K562 (cell line): ENCODE data around the gene RABGAP1. TPM values are rescaled to one million over a fixed set of nuclear protein-coding genes. Genes with fewer than 3 reads are reported as not detected.

ENCODE experiments used
- ATAC-seq: fragments of 200-7000 bp; cut with Tn5 transposase; 3 replicates; pipeline ENCODE4 v1.9.1; 2020; ENCODE audit warnings: moderate library complexity
- BruUV-seq: library from RNA; stranded (reverse); fragments of 400-500 nt; replicated peaks from 2 replicates; lab custom pipeline; 2021; lab: Mats Ljungman, UMichigan
- CTCF ChIA-PET: fragments of 300-600 bp; formaldehyde crosslinking; extraction: SDS; loops from one replicate; lab custom pipeline; 2021; ENCODE audit warnings: low intra/inter-chr PET ratio; lab: Yijun Ruan, JAX
- POLR2A ChIA-PET: fragments of 300-600, 350-650 bp; sonication (Branson Sonifier 250); formaldehyde crosslinking; extraction: SDS; loops from one replicate; lab custom pipeline; 2021; ENCODE audit warnings: antibody characterized with exemption, inconsistent platforms; lab: Yijun Ruan, JAX
- DNase-seq, 4 experiments: peaks; one replicate each; pipeline versions ENCODE4 v3.0.0 to v3.0.0-alpha.2; 2011 to 2018; ENCODE audit warnings: low spot score in 3 of 4, mixed read lengths in 3 of 4; ENCODE audit errors: extremely low read depth in 1 of 4
- FAIRE-seq: peaks from 2 replicates; lab custom pipeline; 2011; peaks lifted over from hg19 to GRCh38; lab: Jason Lieb, UNC
- H2AFZ ChIP-seq: 2 replicates; pipeline ENCODE4 v1.6.0; 2011; ENCODE audit warnings: low read depth, low read length, control low read depth, inconsistent platforms
- H3K27ac ChIP-seq: fragments of 200-600 bp; 3 replicates; pipeline ENCODE4 v1.8.0; 2011; ENCODE audit warnings: low read depth, mild to moderate bottlenecking, control low read depth, inconsistent platforms, low read length, moderate library complexity, mixed read lengths; ENCODE audit errors: extremely low read depth
- H3K27me3 ChIP-seq, 2 experiments: fragments of 300-600 bp in 1 of 2; 2 replicates in 1 of 2; 3 replicates in 1 of 2; pipeline versions ENCODE4 v1.6.0 to v1.8.0; 2011; ENCODE audit warnings: inconsistent platforms in 2 of 2, low read length in 2 of 2, mild to moderate bottlenecking in 1 of 2, mixed read lengths in 1 of 2, moderate library complexity in 1 of 2; ENCODE audit not compliant: control insufficient read depth in 2 of 2, insufficient read depth in 2 of 2
- H3K36me3 ChIP-seq: fragments of 300-600 bp; 3 replicates; pipeline ENCODE4 v1.8.0; 2011; ENCODE audit warnings: mild to moderate bottlenecking, low read length, inconsistent platforms; ENCODE audit not compliant: control insufficient read depth, insufficient read depth
- H3K4me1 ChIP-seq, 2 experiments: fragments of 200-600 bp in 1 of 2; replicated peaks in 1 of 2; 2 replicates in 1 of 2; 3 replicates in 1 of 2; pipeline versions ENCODE4 v1.5.1 to v1.8.0; 2011; ENCODE audit warnings: inconsistent platforms in 2 of 2, low read length in 2 of 2, mild to moderate bottlenecking in 1 of 2, mixed read lengths in 1 of 2, moderate library complexity in 1 of 2; ENCODE audit not compliant: control insufficient read depth in 2 of 2, insufficient read depth in 2 of 2
- H3K4me2 ChIP-seq: 2 replicates; pipeline ENCODE4 v1.6.1; 2011; ENCODE audit warnings: low read length, control low read depth, inconsistent platforms, mixed read lengths; ENCODE audit not compliant: insufficient read depth
- H3K4me3 ChIP-seq: fragments of 200-600 bp; sonication (generic), shearing (Covaris generic); 2 replicates; pipeline ENCODE4 v1.5.1; 2016; ENCODE audit warnings: control low read depth, inconsistent platforms
- H3K79me2 ChIP-seq: fragments of 200-600 bp; 3 replicates; pipeline ENCODE4 v1.8.0; 2011; ENCODE audit warnings: low read length, inconsistent platforms; ENCODE audit not compliant: control insufficient read depth, insufficient read depth
- H3K9ac ChIP-seq, 2 experiments: 2 replicates each; pipeline versions ENCODE4 v1.6.0 to v1.6.1; 2011; ENCODE audit warnings: low read depth in 2 of 2, low read length in 2 of 2, control low read depth in 1 of 2, inconsistent platforms in 1 of 2, mild to moderate bottlenecking in 1 of 2, mixed read lengths in 1 of 2; ENCODE audit not compliant: insufficient read depth in 1 of 2
- H3K9me1 ChIP-seq: one replicate; pipeline ENCODE4 v1.6.0; 2011; ENCODE audit warnings: inconsistent platforms, mild to moderate bottlenecking, low read length, moderate library complexity; ENCODE audit not compliant: control insufficient read depth, insufficient read depth
- H3K9me3 ChIP-seq: replicated peaks from 2 replicates; pipeline ENCODE4 v1.5.1; 2011; ENCODE audit warnings: low read depth, low read length, inconsistent platforms; ENCODE audit not compliant: control insufficient read depth, insufficient read depth
- H4K20me1 ChIP-seq: replicated peaks from 2 replicates; pipeline ENCODE4 v1.6.1; 2011; ENCODE audit warnings: low read length, inconsistent platforms, mixed read lengths; ENCODE audit not compliant: control insufficient read depth, insufficient read depth
- CBX8 ChIP-seq: fragments of 200-600 bp; sonication (generic); IDR thresholded peaks from 2 replicates; pipeline ENCODE4 v1.6.1; 2012; ENCODE audit warnings: borderline replicate concordance, mixed run types, low read depth, mild to moderate bottlenecking, moderate library complexity, mixed read lengths, low read length, control low read depth, inconsistent platforms; ENCODE audit not compliant: poor library complexity, severe bottlenecking; ENCODE audit errors: extremely low read depth
- CHCHD3 ChIP-seq: fragments of 250-450 bp; sonication (Bioruptor Pico); IDR thresholded peaks from 2 replicates; pipeline ENCODE4 v2.1.2; 2022; ENCODE audit warnings: mild to moderate bottlenecking
- CREB5 ChIP-seq: fragments of 250-450 bp; sonication (Bioruptor Pico); IDR thresholded peaks from 2 replicates; pipeline ENCODE4 v1.5.0; 2020; ENCODE audit warnings: mild to moderate bottlenecking
- ELF1 ChIP-seq: fragments of 200-800 bp; sonication (Bioruptor generic); IDR thresholded peaks from 2 replicates; pipeline ENCODE4 v1.6.1; 2016; ENCODE audit warnings: missing genetic modification characterization, missing compliant biosample characterization
- GABPA ChIP-seq: fragments of 200-800 bp; sonication (Bioruptor generic); conservative IDR thresholded peaks from 2 replicates; pipeline ENCODE4 v1.6.1; 2016; ENCODE audit warnings: low read depth, missing genetic modification characterization, missing compliant biosample characterization
- NRF1 ChIP-seq, 2 experiments: fragments of 450-650 bp; IDR thresholded peaks in 1 of 2; conservative IDR thresholded peaks in 1 of 2; 2 replicates each; pipeline ENCODE4 v1.6.1; 2014; ENCODE audit warnings: mild to moderate bottlenecking in 2 of 2
- SMAD3 ChIP-seq: fragments of 450-650 bp; formaldehyde crosslinking; conservative IDR thresholded peaks from 2 replicates; pipeline ENCODE4 v1.4.0; 2020; ENCODE audit warnings: mild to moderate bottlenecking
- SMARCB1 ChIP-seq: IDR thresholded peaks from 2 replicates; pipeline ENCODE4 v1.6.1; 2011; ENCODE audit warnings: improper control_type of control experiment, low read depth; ENCODE audit not compliant: insufficient read length
- SMARCE1 ChIP-seq: fragments of 450-650 bp; IDR thresholded peaks from 2 replicates; pipeline ENCODE4 v1.7.1; 2016; ENCODE audit warnings: mild to moderate bottlenecking
- SUPT5H ChIP-seq: fragments of 450-650 bp; IDR thresholded peaks from 2 replicates; pipeline ENCODE4 v1.6.1; 2016
- ZBTB34 ChIP-seq: fragments of 250-450 bp; sonication (Bioruptor Pico); IDR thresholded peaks from 2 replicates; pipeline ENCODE4 v1.8.0; 2021; ENCODE audit warnings: mild to moderate bottlenecking, moderate library complexity
- ZNF277 ChIP-seq: fragments of 250-450 bp; sonication (Bioruptor Pico); IDR thresholded peaks from 2 replicates; pipeline ENCODE4 v1.8.0; 2022; ENCODE audit warnings: inconsistent platforms, mild to moderate bottlenecking, moderate library complexity, borderline replicate concordance
- ZNF449 ChIP-seq: fragments of 250-450 bp; sonication (Bioruptor Pico); IDR thresholded peaks from 2 replicates; pipeline ENCODE4 v1.8.0; 2022; ENCODE audit warnings: moderate library complexity, mild to moderate bottlenecking, inconsistent platforms
- ZNF699 ChIP-seq: fragments of 250-450 bp; sonication (Bioruptor Pico); IDR thresholded peaks from 2 replicates; pipeline ENCODE4 v1.8.0; 2021; ENCODE audit warnings: mild to moderate bottlenecking, moderate library complexity; ENCODE audit not compliant: insufficient replicate concordance
- WGBS: fragments of 100-300 bp; shearing (Covaris generic); methylation state at CpG from one replicate; pipeline ENCODE4 v1.1.6; 2016; ENCODE audit warnings: low coverage, mixed read lengths; ENCODE audit not compliant: insufficient coverage; ENCODE audit errors: missing lambda C conversion rate; 5-methylcytosine and 5-hydroxymethylcytosine counted together
- in situ Hi-C: fragments of 300-500 bp; cut with MboI; formaldehyde crosslinking; loops from 4 replicates; pipeline ENCODE4 v1.15.0; 2018; ENCODE audit warnings: inconsistent platforms, mixed read lengths
- intact Hi-C: fragments of 100-400 bp; cut with micrococcal nuclease; formaldehyde crosslinking; loops from 2 replicates; pipeline ENCODE4 v1.14.2; 2022
- polyA plus RNA-seq, 8 experiments: library from polyadenylated mRNA; depleted of rRNA in 4 of 8; stranded (reverse) in 5 of 8; unstranded in 3 of 8; fragments of >200 nt; fragmentation: Nextera tagmentation in 2 of 8; fragmentation: Illumina TruSeq in 1 of 8; extraction: Ambion mirVana in 2 of 8; extraction: Trizol in 1 of 8; gene quantifications; 2 replicates each; pipeline versions ENCODE4 v1.2.1 to v1.2.3, GENCODE V29; 2011 to 2014; ENCODE audit warnings: inconsistent platforms in 1 of 8, missing spikeins in 1 of 8
- total RNA-seq, 7 experiments: library from RNA; depleted of rRNA in 6 of 7; stranded (reverse); fragments of >200 nt in 6 of 7; fragmentation: Illumina TruSeq in 2 of 7; extraction: Trizol in 2 of 7; gene quantifications; 2 replicates each; pipeline versions ENCODE4 v1.2.1 to v1.2.3, GENCODE V29; 2011 to 2021; ENCODE audit warnings: low replicate concordance in 1 of 7

Gene RABGAP1
- total and polyA plus RNA-seq, 9 of the 15 experiments (the other 6 are each of a cell fraction or from before 2014, with no cell fraction given): 1.5 to 22.7 (median 13.1) TPM

- TF ChIP-seq ZBTB34: no peak
- no peak for TF ChIP-seq ELF1 (tag)
- no peak for TF ChIP-seq NRF1 (conservative IDR thresholded peaks at IDR 0.05 in 1 of 2, IDR thresholded peaks at IDR 0.05 in 1 of 2)
- TF ChIP-seq, all 486 proteins: peak for 25
Observed at GRCh38 chr9:122940454-122940748, 419 bp upstream of the RABGAP1 start (continued).

- peak overlapping the region; percentile 99 for H3K4me2 ChIP-seq
- CTCF ChIA-PET: no interaction called here
- TSS peak; percentile 57 for BruUV-seq
- H3K4me3 ChIP-seq: peak overlapping the region; percentile 57
- H3K9me3 ChIP-seq: no peaks in the 10 kb centered on the region; the same call in 1 of the 2 replicates
- peak; percentile 26 for ATAC-seq
- H3K27ac ChIP-seq: peak overlapping the region; percentile 62
- peak overlapping the region; percentile 92 for H2AFZ ChIP-seq
- peaks cover 52% of the 10 kb centered on the region for H3K79me2 ChIP-seq
- DNase-seq: peak in 2 of 4 experiments; percentile 10 to 50
- H3K4me1 ChIP-seq: peaks cover 13 to 15% of the 10 kb centered on the region in 2 experiments; a peak in 4 of 5 replicates
- POLR2A ChIA-PET: interaction anchor here (0.9 to 1.4 kb wide), 4 partner anchors 12 to 37 kb away, joined by 3 to 6 read pairs (median 3); partner anchors contain the start of gene RC3H2
- H3K9me1 ChIP-seq: no peaks in the 10 kb centered on the region
- peak; percentile 82 for FAIRE-seq
- intact Hi-C loops: no loop called here
- peaks cover 23% of the 10 kb centered on the region for H3K36me3 ChIP-seq
- H3K27me3 ChIP-seq: no peaks in the 10 kb centered on the region
- 2% methylated on average over 17 of the region's 17 CpGs for WGBS
- peak overlapping the region; percentile 67 to 93 for H3K9ac ChIP-seq
- no peaks in the 10 kb centered on the region for H4K20me1 ChIP-seq
- in situ Hi-C loops: no loop called here
- TF ChIP-seq SMARCB1 (peak; percentile 6), GABPA (tag) (no peak), SMARCE1 (peak; percentile 34; the same call in 1 of the 2 replicates), CBX8 (no peak), ZNF277 (CRISPR knock-in tag) (no peak), SUPT5H (no peak), CREB5 (CRISPR knock-in tag) (no peak), CHCHD3 (CRISPR knock-in tag) (no peak), SMAD3 (CRISPR knock-in tag) (no peak), ZNF449 (CRISPR knock-in tag) (no peak), ZNF699 (CRISPR knock-in tag) (no peak)
Observed at GRCh38 chr9:122941582-122942234, 888 bp downstream of the RABGAP1 start.
